Suprapubic skin (tissue), 4 donors: Measurements from ENCODE around the gene ATG2A. TPM values are rescaled to one million over a fixed set of nuclear protein-coding genes. Genes with fewer than 3 reads are reported as not detected.

ENCODE experiments used
- DNase-seq, 2 donors: peaks; one replicate each; pipeline ENCODE4 v3.0.0-alpha.2; 2019; ENCODE audit warnings: low spot score in 2 of 2
- H3K27ac ChIP-seq: fragments of 200-600 bp; sonication (generic); one replicate; pipeline ENCODE4 v1.5.1; 2019
- H3K27me3 ChIP-seq: fragments of 200-600 bp; sonication (generic); one replicate; pipeline ENCODE4 v1.5.1; 2019
- H3K36me3 ChIP-seq: fragments of 200-600 bp; sonication (generic); one replicate; pipeline ENCODE4 v1.5.1; 2019
- H3K4me1 ChIP-seq: fragments of 200-600 bp; sonication (generic); one replicate; pipeline ENCODE4 v1.5.1; 2019
- H3K4me3 ChIP-seq: fragments of 200-600 bp; sonication (generic); one replicate; pipeline ENCODE4 v1.5.1; 2019; ENCODE audit warnings: mild to moderate bottlenecking
- H3K9me3 ChIP-seq: fragments of 200-600 bp; sonication (generic); one replicate; pipeline ENCODE4 v1.5.1; 2019
- EP300 ChIP-seq: sonication (generic); formaldehyde crosslinking; IDR thresholded peaks from one replicate; pipeline ENCODE4 v1.6.1; 2017; ENCODE audit warnings: antibody characterized with exemption
- POLR2A ChIP-seq, 2 donors: fragments of 450-650 bp; IDR thresholded peaks; one replicate each; pipeline ENCODE4 v1.6.1; 2017; ENCODE audit warnings: antibody characterized with exemption in 2 of 2, mild to moderate bottlenecking in 2 of 2, moderate library complexity in 2 of 2
- POLR2AphosphoS5 ChIP-seq, 3 donors: sonication (generic); formaldehyde crosslinking; IDR thresholded peaks; one replicate each; pipeline ENCODE4 v1.6.1; 2017; ENCODE audit warnings: antibody characterized with exemption in 3 of 3
- WGBS: methylation state at CpG from one replicate; pipeline ENCODE4 v1.1.5; 2018; 5-methylcytosine and 5-hydroxymethylcytosine counted together
- total RNA-seq, 4 donors: library from RNA; depleted of rRNA; stranded (reverse); fragments of >200 nt; gene quantifications; one replicate each; pipeline ENCODE4 v1.1.0, GENCODE V29; 2016
- TF ChIP-seq, protein P1 (sequence below), 2 donors: fragments of 200-600 bp in 1 of 2; fragments of 450-650 bp in 1 of 2; sonication (generic) in 1 of 2; IDR thresholded peaks; one replicate each; pipeline ENCODE4 v1.5.1; 2016 to 2019; ENCODE audit warnings: antibody characterized with exemption in 2 of 2, mild to moderate bottlenecking in 1 of 2, moderate library complexity in 1 of 2

The ATG2A gene
- total RNA-seq, 4 donors from 2014 or later: 69.5 to 82.2 (median 76.0) TPM

DNA sequence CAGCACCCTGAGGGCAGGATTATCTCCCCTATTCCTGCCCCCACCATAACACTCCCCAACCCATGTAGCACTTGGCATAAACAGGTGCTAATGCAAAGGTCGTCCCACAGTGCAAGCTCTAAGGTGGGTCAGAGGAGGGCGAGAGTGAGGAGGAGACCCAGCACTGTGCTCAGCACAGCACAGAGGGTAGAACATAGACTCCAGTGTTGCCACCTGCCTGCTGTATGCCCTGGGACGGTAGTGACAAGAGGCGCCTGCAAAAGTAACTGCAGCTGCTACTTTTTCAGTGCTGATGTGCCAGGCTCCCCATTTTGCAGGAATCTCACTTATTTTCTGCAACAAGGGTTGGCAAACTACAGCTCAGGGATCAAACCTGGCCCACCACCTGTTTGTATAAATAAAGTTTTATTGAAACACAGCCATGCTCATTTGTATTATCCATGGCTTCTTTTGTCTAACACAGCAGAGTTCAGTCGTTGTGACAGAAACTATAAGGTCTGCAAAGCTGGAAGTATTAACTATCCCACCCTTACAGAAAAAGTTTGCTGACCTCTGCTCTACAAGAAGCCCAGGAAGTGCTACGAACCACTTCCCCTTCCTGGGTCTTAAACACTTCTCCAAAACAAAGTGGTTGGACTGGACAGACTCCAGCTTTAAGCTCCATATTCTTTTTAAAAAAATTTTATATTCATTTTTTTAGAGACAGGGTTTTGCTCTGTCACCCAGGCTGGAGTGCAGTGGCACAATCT lies 55.6 kb downstream of the ATG2A start:
- Histone ChIP-seq H3K27me3 (no peaks in the 10 kb centered on the region), H3K27ac (no peak overlapping the region), H3K36me3 (peaks cover 18% of the 10 kb centered on the region), H3K9me3 (no peaks in the 10 kb centered on the region), H3K4me3 (no peak overlapping the region), H3K4me1 (peaks cover 72% of the 10 kb centered on the region)
- TF ChIP-seq, protein P1, sequence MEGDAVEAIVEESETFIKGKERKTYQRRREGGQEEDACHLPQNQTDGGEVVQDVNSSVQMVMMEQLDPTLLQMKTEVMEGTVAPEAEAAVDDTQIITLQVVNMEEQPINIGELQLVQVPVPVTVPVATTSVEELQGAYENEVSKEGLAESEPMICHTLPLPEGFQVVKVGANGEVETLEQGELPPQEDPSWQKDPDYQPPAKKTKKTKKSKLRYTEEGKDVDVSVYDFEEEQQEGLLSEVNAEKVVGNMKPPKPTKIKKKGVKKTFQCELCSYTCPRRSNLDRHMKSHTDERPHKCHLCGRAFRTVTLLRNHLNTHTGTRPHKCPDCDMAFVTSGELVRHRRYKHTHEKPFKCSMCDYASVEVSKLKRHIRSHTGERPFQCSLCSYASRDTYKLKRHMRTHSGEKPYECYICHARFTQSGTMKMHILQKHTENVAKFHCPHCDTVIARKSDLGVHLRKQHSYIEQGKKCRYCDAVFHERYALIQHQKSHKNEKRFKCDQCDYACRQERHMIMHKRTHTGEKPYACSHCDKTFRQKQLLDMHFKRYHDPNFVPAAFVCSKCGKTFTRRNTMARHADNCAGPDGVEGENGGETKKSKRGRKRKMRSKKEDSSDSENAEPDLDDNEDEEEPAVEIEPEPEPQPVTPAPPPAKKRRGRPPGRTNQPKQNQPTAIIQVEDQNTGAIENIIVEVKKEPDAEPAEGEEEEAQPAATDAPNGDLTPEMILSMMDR (IDR thresholded peaks at IDR 0.05): no peak
- no peak for TF ChIP-seq EP300
- TF ChIP-seq POLR2AphosphoS5 (IDR thresholded peaks at IDR 0.05): no peak
- no peak for TF ChIP-seq POLR2A (IDR thresholded peaks at IDR 0.05)
- WGBS: 91% methylated on average over 6 of the region's 6 CpGs
- DNase-seq: no peak

DNA sequence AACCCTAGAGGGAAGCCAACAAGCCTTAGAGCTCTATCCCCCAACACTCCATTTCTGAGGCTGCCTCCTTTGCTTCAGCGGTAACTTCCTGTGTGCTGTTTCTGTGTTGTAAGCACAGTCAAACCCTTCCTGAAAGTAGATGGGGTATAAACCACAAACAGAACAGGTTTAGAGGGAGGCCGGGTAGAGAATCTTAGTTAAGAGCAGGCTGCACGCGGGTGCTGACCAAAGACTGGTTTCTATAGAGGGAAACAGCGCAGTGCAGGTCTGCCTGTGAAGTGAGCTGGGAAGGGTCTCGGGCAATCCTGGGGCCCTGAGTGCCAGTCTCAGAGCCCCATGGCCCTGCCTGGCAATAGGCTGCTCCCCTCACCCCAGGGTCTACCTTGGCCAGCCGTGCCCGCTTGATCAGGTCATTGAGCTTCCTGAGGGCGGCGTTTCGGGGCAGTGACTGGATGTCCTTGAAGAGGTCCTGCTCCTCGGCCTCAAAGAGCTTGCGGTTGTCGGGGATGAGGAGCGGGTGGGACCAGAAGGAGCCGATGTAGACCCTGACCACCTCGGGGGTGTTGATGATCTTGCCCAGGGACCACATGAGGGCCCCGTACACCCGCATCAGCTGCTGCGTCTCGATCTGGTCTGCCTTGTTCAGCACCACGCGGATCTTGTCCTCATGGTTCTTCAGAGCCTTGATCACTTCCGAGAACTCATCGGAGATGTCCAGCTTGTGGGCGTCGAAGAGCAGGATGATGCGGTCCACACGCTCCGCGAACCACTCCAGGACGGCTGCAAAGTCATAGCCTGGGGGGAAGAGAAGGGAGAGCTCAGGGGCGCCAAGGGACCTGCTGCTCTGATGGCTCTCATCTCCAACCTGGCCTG lies 57.2 kb downstream of the ATG2A start:
- Histone ChIP-seq H3K9me3 (no peaks in the 10 kb centered on the region), H3K36me3 (peaks cover 18% of the 10 kb centered on the region), H3K4me1 (peaks cover 79% of the 10 kb centered on the region), H3K4me3 (no peak overlapping the region), H3K27me3 (no peaks in the 10 kb centered on the region), H3K27ac (no peak overlapping the region)
- 94% methylated on average over 33 of the region's 33 CpGs for WGBS
- no peak for TF ChIP-seq EP300
- TF ChIP-seq POLR2AphosphoS5 (IDR thresholded peaks at IDR 0.05): no peak
- TF ChIP-seq, protein P1 (IDR thresholded peaks at IDR 0.05): no peak
- TF ChIP-seq POLR2A (IDR thresholded peaks at IDR 0.05): no peak
- DNase-seq: peak in 1 of 2 donors; percentile 78

DNA sequence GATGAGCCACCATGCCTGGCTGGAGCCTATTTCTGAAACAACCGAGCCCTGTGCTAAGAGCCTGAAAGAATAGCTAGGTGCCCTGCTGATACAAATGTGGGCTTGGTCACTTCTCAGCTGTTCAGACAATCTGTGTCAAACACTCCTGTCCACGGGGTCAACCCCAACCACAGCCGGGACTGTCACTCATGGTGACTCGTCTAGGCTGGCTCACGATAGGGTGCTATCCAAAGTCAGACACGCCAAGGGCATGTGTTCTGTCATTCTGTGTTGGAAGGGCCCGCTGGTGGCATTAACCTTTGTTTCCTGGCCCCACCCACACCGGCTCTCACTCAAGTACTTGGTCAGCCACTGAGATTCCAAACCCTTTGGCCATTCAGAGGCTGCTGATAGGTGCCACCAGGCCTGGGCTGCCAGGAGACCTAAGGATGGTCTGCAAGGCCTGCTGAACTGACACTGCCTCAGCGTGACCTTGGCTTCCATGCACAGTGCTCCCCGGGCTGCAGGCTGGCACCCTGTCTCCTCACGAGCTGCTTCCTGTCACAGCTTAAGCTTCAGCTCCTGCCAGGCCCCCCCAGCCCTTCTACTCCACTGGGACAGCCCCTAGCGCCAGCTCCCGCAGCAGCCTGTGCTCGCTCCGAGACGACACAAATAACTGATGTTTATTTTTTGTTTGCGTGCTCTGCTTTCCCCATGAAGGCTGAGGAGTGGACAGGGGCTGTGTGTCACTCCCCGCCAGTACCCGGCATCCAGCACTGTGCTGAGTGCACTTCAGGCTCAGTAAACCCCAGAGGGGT lies 58.3 kb downstream of the ATG2A start:
- peaks cover 79% of the 10 kb centered on the region for H3K4me1 ChIP-seq
- peak in 1 of 2 donors; percentile 63 for DNase-seq

DNA sequence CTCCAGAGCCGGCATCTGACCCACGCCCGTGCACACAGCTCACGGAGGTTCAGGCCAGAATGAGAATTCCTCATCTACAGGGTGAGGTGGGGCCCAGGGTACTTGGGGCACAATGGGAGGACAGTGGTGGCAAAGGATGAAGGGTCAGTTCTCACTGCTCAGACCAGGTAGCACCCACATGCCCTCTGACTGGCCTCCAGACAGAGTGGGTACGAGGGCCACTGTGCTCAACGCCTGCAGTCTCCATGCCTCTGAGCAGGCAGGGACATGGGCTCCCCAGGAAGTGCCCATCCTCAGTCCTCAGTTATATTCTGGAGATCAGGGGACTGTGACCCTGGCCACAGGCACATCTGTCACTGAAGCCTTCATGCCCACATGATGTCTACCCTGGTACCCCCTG lies 59.5 kb downstream of the ATG2A start:
- Histone ChIP-seq H3K4me3 (no peak overlapping the region), H3K4me1 (peaks cover 76% of the 10 kb centered on the region), H3K36me3 (peaks cover 33% of the 10 kb centered on the region), H3K27me3 (no peaks in the 10 kb centered on the region), H3K9me3 (no peaks in the 10 kb centered on the region), H3K27ac (peak overlapping the region; percentile 80)
- TF ChIP-seq EP300 (no peak), POLR2AphosphoS5 (IDR thresholded peaks at IDR 0.05) (no peak), POLR2A (IDR thresholded peaks at IDR 0.05) (no peak)
- 94% methylated on average over 4 of the region's 6 CpGs for WGBS
- no peak for DNase-seq

More for the DNA sequence above, 58.3 kb downstream of the ATG2A start:
- H3K27me3 ChIP-seq: no peaks in the 10 kb centered on the region
- no peaks in the 10 kb centered on the region for H3K9me3 ChIP-seq
- no peak overlapping the region for H3K27ac ChIP-seq
- WGBS: 76% methylated on average over 15 of the region's 19 CpGs
- H3K4me3 ChIP-seq: no peak overlapping the region
- peaks cover 28% of the 10 kb centered on the region for H3K36me3 ChIP-seq
- TF ChIP-seq, protein P1 (IDR thresholded peaks at IDR 0.05): no peak
- TF ChIP-seq POLR2A (IDR thresholded peaks at IDR 0.05) (no peak), EP300 (no peak), POLR2AphosphoS5 (IDR thresholded peaks at IDR 0.05) (no peak)

DNA sequence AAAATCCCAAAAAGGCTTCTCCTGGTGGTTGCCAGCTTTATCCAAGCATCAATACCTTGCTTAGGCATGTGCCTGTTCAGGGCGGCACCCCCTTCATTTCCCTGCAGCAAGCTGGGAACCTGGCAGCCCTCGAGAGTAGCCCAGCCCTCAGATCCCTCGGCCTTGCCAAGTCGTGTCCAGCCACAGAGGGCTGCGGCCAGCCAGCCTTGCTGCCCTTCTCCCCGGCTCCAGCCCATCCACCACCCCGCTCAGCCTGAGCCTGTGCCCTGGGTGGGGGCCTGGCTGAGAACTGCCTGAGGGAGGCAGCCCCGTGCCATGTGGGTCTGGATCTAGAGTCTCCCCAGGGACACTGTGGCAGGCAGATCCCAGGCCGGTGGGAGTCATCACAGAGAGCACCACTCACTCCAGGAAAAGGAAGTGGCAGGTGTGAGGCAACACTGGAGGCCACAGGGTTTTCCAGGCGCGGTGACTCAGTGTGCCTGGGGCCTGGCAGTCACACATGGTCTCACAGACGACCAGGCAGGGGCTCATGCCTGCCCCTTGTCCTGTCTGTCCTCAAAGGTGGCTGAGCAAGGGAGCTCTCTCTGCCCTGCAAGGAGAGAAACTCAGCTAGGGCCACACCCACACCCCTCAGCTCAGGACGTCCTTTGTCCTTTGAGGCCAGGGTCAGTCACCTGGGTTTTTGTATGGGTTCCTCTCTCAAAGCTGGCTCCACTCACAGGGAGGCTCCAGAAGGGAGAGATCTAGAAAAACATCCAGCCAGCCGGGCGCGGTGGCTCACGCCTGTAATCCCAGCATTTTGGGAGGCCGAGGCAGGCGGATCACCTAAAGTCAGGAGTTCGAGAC lies 60.4 kb downstream of the ATG2A start:
- TF ChIP-seq EP300 (peak; percentile 15), POLR2AphosphoS5 (IDR thresholded peaks at IDR 0.05) (peak in 1 of 3 donors; percentile 76), POLR2A (IDR thresholded peaks at IDR 0.05) (no peak)
- TF ChIP-seq, protein P1 (IDR thresholded peaks at IDR 0.05): no peak
- DNase-seq: peak in 1 of 2 donors; percentile 94
- no peaks in the 10 kb centered on the region for H3K27me3 ChIP-seq
- H3K4me3 ChIP-seq: peak overlapping the region; percentile 12
- no peaks in the 10 kb centered on the region for H3K9me3 ChIP-seq
- H3K4me1 ChIP-seq: peaks cover 76% of the 10 kb centered on the region
- 55% methylated on average over 19 of the region's 20 CpGs for WGBS
- peaks cover 33% of the 10 kb centered on the region for H3K36me3 ChIP-seq
- H3K27ac ChIP-seq: peak overlapping the region; percentile 80
